ENCODE data around the gene KDM4F.
"Not testable (repeated sequence)": the region's sequence is repeated elsewhere in the genome, so short reads cannot be mapped to it uniquely, and the experiment has no call there.

Gene KDM4F

GRCh38 chr11:95028357-95028756 lies 20.9 kb upstream of the KDM4F start:
- DNase-seq (ENCODE audit: low read depth) = no peak
- no peak overlapping the region for H3K4me3 ChIP-seq (ENCODE audit: low read depth, low read length)
- no peak for TF ChIP-seq CTCF (IDR thresholded peaks at IDR 0.05; ENCODE audit: insufficient read depth, low read depth, low read length, missing control alignments)

GRCh38 chr11:95033051-95033450 lies 16.2 kb upstream of the KDM4F start:
- TF ChIP-seq CTCF (IDR thresholded peaks at IDR 0.05; ENCODE audit: insufficient read depth, low read depth, low read length, missing control alignments) = no peak
- no peak overlapping the region for H3K4me3 ChIP-seq (ENCODE audit: low read depth, low read length)

GRCh38 chr11:95035316-95035715 lies 13.9 kb upstream of the KDM4F start:
- TF ChIP-seq CTCF (IDR thresholded peaks at IDR 0.05; ENCODE audit: insufficient read depth, low read depth, low read length, missing control alignments) = no peak
- no peak for DNase-seq (ENCODE audit: low read depth)
- no peak overlapping the region for H3K4me3 ChIP-seq (ENCODE audit: low read depth, low read length)

More at GRCh38 chr11:95033051-95033450, 16.2 kb upstream of the KDM4F start:
- no peak for DNase-seq (ENCODE audit: low read depth)

GRCh38 chr11:95037356-95038035 lies 11.7 kb upstream of the KDM4F start:
- not testable (repeated sequence) for H3K4me3 ChIP-seq (ENCODE audit: low read depth, low read length); DNase-seq (ENCODE audit: low read depth)

GRCh38 chr11:95042239-95042638 lies 7.0 kb upstream of the KDM4F start:
- TF ChIP-seq CTCF (IDR thresholded peaks at IDR 0.05; ENCODE audit: insufficient read depth, low read depth, low read length, missing control alignments) = no peak
- H3K4me3 ChIP-seq (ENCODE audit: low read depth, low read length) = no peak overlapping the region
- DNase-seq (ENCODE audit: low read depth) = no peak

- no peak for TF ChIP-seq CTCF (IDR thresholded peaks at IDR 0.05; ENCODE audit: insufficient read depth, low read depth, low read length, missing control alignments)
- no peak overlapping the region for H3K4me3 ChIP-seq (ENCODE audit: low read depth, low read length)
- no peak for DNase-seq (ENCODE audit: low read depth)
Observed at GRCh38 chr11:95042906-95043305, 6.3 kb upstream of the KDM4F start.

- no peak overlapping the region for H3K4me3 ChIP-seq (ENCODE audit: low read depth, low read length)
- TF ChIP-seq CTCF (IDR thresholded peaks at IDR 0.05; ENCODE audit: insufficient read depth, low read depth, low read length, missing control alignments) = no peak
- no peak for DNase-seq (ENCODE audit: low read depth)
Observed at GRCh38 chr11:95044010-95044409, 5.2 kb upstream of the KDM4F start.

Data from GM12865 (cell line).